Endothelial cell of umbilical vein (primary cell): ENCODE data around the gene CHST3. TPM values are rescaled to one million over a fixed set of nuclear protein-coding genes. Genes with fewer than 3 reads are reported as not detected.

Experiments used
- BruUV-seq: library from RNA; stranded (reverse); fragments of 400-500 nt; replicated peaks from 2 replicates; lab custom pipeline; 2021; lab: Mats Ljungman, UMichigan
- CTCF ChIA-PET: fragments of 300-600, 350-600 bp; sonication (Branson Sonifier 250); formaldehyde crosslinking; loops from one replicate; lab custom pipeline; 2021; ENCODE audit warnings: antibody characterized with exemption, inconsistent platforms; lab: Charles Lee
- POLR2A ChIA-PET: fragments of 300-600, 350-600 bp; sonication (Branson Sonifier 250); formaldehyde crosslinking; loops from one replicate; lab custom pipeline; 2021; ENCODE audit warnings: antibody characterized with exemption, inconsistent platforms; lab: Charles Lee
- DNase-seq: peaks from one replicate; pipeline ENCODE4 v3.0.0-alpha.2; 2011; ENCODE audit warnings: low read depth, low spot score
- FAIRE-seq: peaks from 2 replicates; lab custom pipeline; 2011; peaks lifted over from hg19 to GRCh38; lab: Jason Lieb, UNC
- H2AFZ ChIP-seq: 2 replicates; pipeline ENCODE4 v1.6.0; 2012; ENCODE audit warnings: low read depth, low read length, control low read depth, inconsistent platforms
- H3K27ac ChIP-seq: 2 replicates; pipeline ENCODE4 v1.5.1; 2011; ENCODE audit warnings: low read depth, mild to moderate bottlenecking, control low read depth, low read length, moderate library complexity; ENCODE audit not compliant: insufficient read depth
- H3K27me3 ChIP-seq, 2 experiments: 2 replicates each; pipeline versions ENCODE4 v1.6.0 to v1.6.1; 2011; ENCODE audit warnings: low read length in 2 of 2, mixed read lengths in 1 of 2; ENCODE audit not compliant: control insufficient read depth in 2 of 2, insufficient read depth in 2 of 2
- H3K36me3 ChIP-seq, 2 experiments: 2 replicates in 1 of 2; 3 replicates in 1 of 2; pipeline ENCODE4 v1.5.1; 2011; ENCODE audit warnings: low read length in 2 of 2, mild to moderate bottlenecking in 1 of 2, moderate library complexity in 1 of 2; ENCODE audit not compliant: control insufficient read depth in 2 of 2, insufficient read depth in 2 of 2; ENCODE audit errors: extremely low read depth in 1 of 2
- H3K4me1 ChIP-seq: 3 replicates; pipeline ENCODE4 v1.5.1; 2011; ENCODE audit warnings: mild to moderate bottlenecking, low read length; ENCODE audit not compliant: control insufficient read depth, insufficient read depth; ENCODE audit errors: extremely low read depth
- H3K4me2 ChIP-seq: 2 replicates; pipeline ENCODE4 v1.6.1; 2011; ENCODE audit warnings: low read length, control low read depth, mixed read lengths; ENCODE audit not compliant: insufficient read depth
- H3K4me3 ChIP-seq, 3 experiments: fragments of 200-600 bp in 1 of 3; sonication (generic), shearing (Covaris generic) in 1 of 3; replicated peaks in 1 of 3; 2 replicates each; pipeline ENCODE4 v1.5.1; 2011 to 2016; ENCODE audit warnings: control low read depth in 3 of 3, low read length in 3 of 3, mild to moderate bottlenecking in 2 of 3, inconsistent platforms in 1 of 3, low read depth in 1 of 3, moderate library complexity in 1 of 3; ENCODE audit not compliant: insufficient read depth in 1 of 3
- H3K79me2 ChIP-seq: 2 replicates; pipeline ENCODE4 v1.6.0; 2012; ENCODE audit warnings: low read length, inconsistent platforms; ENCODE audit not compliant: control insufficient read depth, insufficient read depth
- H3K9ac ChIP-seq: replicated peaks from 2 replicates; pipeline ENCODE3; 2011; ENCODE audit warnings: low read length, control low read depth; ENCODE audit not compliant: insufficient read depth; ENCODE audit errors: extremely low read depth
- H3K9me1 ChIP-seq: replicated peaks from 3 replicates; pipeline ENCODE4 v1.6.0; 2011; ENCODE audit warnings: mild to moderate bottlenecking, low read length; ENCODE audit not compliant: control insufficient read depth, insufficient read depth; ENCODE audit errors: extremely low read depth
- H3K9me3 ChIP-seq: replicated peaks from 2 replicates; pipeline ENCODE4 v1.5.1; 2012; ENCODE audit warnings: low read length, inconsistent platforms; ENCODE audit not compliant: control insufficient read depth, insufficient read depth
- H4K20me1 ChIP-seq: replicated peaks from 2 replicates; pipeline ENCODE3; 2011; ENCODE audit warnings: mild to moderate bottlenecking, low read length; ENCODE audit not compliant: control insufficient read depth, insufficient read depth; ENCODE audit errors: extremely low read depth
- EZH2 ChIP-seq: IDR thresholded peaks from 2 replicates; pipeline ENCODE4 v1.6.1; 2012; ENCODE audit warnings: borderline replicate concordance, low read depth, mild to moderate bottlenecking, moderate library complexity, low read length, inconsistent platforms; ENCODE audit not compliant: severe bottlenecking
- FOS ChIP-seq: IDR thresholded peaks from 2 replicates; pipeline ENCODE4 v1.6.1; 2011; ENCODE audit warnings: mild to moderate bottlenecking, low read length, moderate library complexity, borderline replicate concordance; ENCODE audit not compliant: insufficient read depth
- GATA2 ChIP-seq: IDR thresholded peaks from 2 replicates; pipeline ENCODE4 v1.7.0; 2011; ENCODE audit warnings: low read depth, mild to moderate bottlenecking, moderate library complexity, mixed read lengths, low read length; ENCODE audit not compliant: insufficient read length, insufficient read depth
- MYC ChIP-seq: IDR thresholded peaks from one replicate; pipeline ENCODE4 v1.6.1; 2011; ENCODE audit warnings: mild to moderate bottlenecking, low read depth, low read length
- POLR2A ChIP-seq: IDR thresholded peaks from 2 replicates; pipeline ENCODE4 v1.6.1; 2012; ENCODE audit warnings: low read depth, mild to moderate bottlenecking, control low read depth, low read length
- dilution Hi-C: fragments of 300-500 bp; cut with MboI; formaldehyde crosslinking; loops from one replicate; pipeline ENCODE4 v1.15.0; 2019; ENCODE audit warnings: low sequenced_read_pairs; ENCODE audit not compliant: extremely low pct_ligation_motif_present
- intact Hi-C: fragments of 100-400 bp; cut with micrococcal nuclease; formaldehyde crosslinking; loops from one replicate; pipeline ENCODE4 v1.10.0; 2022
- polyA plus RNA-seq, 4 experiments: library from polyadenylated mRNA; depleted of rRNA in 3 of 4; stranded (reverse) in 3 of 4; unstranded in 1 of 4; fragments of >200 nt; gene quantifications; 2 replicates each; pipeline versions ENCODE4 v1.2.1 to v1.2.3, GENCODE V29; 2011 to 2012; ENCODE audit warnings: missing spikeins in 1 of 4
- total RNA-seq: library from RNA; stranded (reverse); gene quantifications from 2 replicates; pipeline ENCODE4 v1.2.3, GENCODE V29; 2021

Gene CHST3
- total and polyA plus RNA-seq, 2 donors (not counting 3 experiments of a cell fraction or from before 2014, with no cell fraction given), result 5.5 to 11.5 TPM

DNA sequence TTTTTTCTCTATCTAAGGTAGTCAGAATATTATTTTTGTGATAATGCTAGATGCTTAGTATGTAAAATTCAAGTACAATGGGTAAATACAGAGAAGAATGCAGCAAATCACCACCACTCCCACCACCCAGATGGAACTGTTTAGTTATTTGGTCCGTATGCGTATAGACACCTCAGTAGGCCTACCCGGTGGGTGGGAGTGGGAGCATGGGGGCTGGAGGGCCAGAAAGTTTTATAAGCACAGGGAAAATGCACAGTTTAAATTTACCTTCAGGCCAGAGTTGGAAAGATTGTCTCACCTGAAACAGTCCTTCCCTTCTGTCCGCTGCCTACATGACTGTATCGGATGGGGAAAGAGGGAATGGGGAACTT is 15.5 kb downstream of the CHST3 start:
- H2AFZ ChIP-seq, result no peak overlapping the region
- FAIRE-seq, result no peak
- ChIA-PET POLR2A (no interaction called here), CTCF (interaction anchor here (1.1 to 1.7 kb wide), 2 partner anchors 14 to 69 kb away, joined by 5 to 11 read pairs; no protein-coding TSS in a partner anchor)
- no peaks in the 10 kb centered on the region for H3K9me3 ChIP-seq
- peak overlapping the region; percentile 47 for H3K27ac ChIP-seq
- H3K9ac ChIP-seq, result peak overlapping the region; percentile 29
- H3K4me3 ChIP-seq, result no peak overlapping the region
- no peaks in the 10 kb centered on the region for H3K9me1 ChIP-seq
- no peaks in the 10 kb centered on the region for H3K36me3 ChIP-seq
- H3K27me3 ChIP-seq, result no peaks in the 10 kb centered on the region
- peak; percentile 25 for DNase-seq
- intact Hi-C loops (loop anchor here (1.0 to 5.0 kb wide), 2 partner anchors 23 to 353 kb away; no protein-coding TSS in a partner anchor), dilution Hi-C loops (no loop called here)
- no TSS peak for BruUV-seq
- TF ChIP-seq MYC (no peak), FOS (no peak), EZH2 (no peak)
- peak overlapping the region; percentile 29 for H3K4me2 ChIP-seq
- peaks cover 2% of the 10 kb centered on the region for H3K79me2 ChIP-seq
- peaks cover 61% of the 10 kb centered on the region for H3K4me1 ChIP-seq
- no peaks in the 10 kb centered on the region for H4K20me1 ChIP-seq

DNA sequence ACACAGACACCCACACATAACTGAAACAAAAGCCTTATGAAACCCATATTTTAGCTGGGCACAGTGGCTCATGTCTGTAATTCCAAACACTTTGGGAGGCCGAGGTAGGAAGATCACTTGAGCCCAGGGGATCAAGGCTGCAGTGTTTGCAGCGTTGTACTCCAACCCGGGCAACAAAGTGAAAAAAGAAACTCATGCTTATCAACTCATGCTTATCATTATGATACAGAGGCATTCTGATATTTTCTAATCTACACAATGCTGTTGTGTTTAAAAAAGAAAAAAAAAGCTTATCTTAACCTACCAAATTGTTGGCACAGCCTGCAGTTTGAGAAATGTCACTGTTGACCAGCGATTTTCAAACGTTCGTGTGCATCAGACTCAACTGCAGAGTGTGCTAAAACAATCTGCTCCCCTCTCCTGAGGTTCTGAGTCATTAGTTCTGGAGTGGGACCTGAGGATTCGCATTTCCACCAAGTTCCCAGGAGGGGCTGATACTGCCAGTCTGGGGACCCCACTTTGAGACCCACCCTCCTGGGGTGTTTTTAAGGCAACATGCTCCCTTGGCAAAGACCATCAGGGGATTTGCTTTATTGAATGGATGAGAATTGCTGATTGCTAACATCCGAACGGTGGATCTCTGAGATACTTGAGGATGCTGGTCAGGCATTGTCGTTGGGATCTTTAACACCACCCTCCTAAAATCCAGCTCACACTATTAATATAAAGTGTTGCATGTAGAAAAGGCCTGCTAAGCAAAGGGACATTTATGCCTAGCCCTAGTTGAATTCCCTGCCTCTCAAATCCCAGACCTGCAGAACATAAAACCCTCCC is 16.2 kb downstream of the CHST3 start:
- H4K20me1 ChIP-seq, result no peaks in the 10 kb centered on the region
- H3K4me2 ChIP-seq, result peak overlapping the region; percentile 29
- H3K9me3 ChIP-seq, result no peaks in the 10 kb centered on the region
- H3K4me3 ChIP-seq, result no peak overlapping the region
- dilution Hi-C loops, result no loop called here
- no peak overlapping the region for H2AFZ ChIP-seq
- TF ChIP-seq FOS (peak; percentile 35), GATA2 (peak; percentile 49), POLR2A (no peak), MYC (no peak)
- no peaks in the 10 kb centered on the region for H3K36me3 ChIP-seq
- intact Hi-C loops, result no loop called here
- H3K4me1 ChIP-seq, result peaks cover 62% of the 10 kb centered on the region
- H3K27ac ChIP-seq, result peak overlapping the region; percentile 47
- DNase-seq (peak; percentile 88), FAIRE-seq (peak; percentile 89)
- no TSS peak for BruUV-seq
- ChIA-PET CTCF (interaction anchor here (0.9 to 1.7 kb wide), 3 partner anchors 14 to 68 kb away, joined by 4 to 11 read pairs (median 5); no protein-coding TSS in a partner anchor), POLR2A (no interaction called here)
- H3K9me1 ChIP-seq, result no peaks in the 10 kb centered on the region
- peaks cover 2% of the 10 kb centered on the region for H3K79me2 ChIP-seq
- H3K9ac ChIP-seq, result peak overlapping the region; percentile 29
- no peaks in the 10 kb centered on the region for H3K27me3 ChIP-seq
